ENCODE results near the gene HSD17B14. TPM values are rescaled to one million over a fixed set of nuclear protein-coding genes. Genes with fewer than 3 reads are reported as not detected.
A peak's percentile ranks its signal among the peaks of the same experiment; 100 is the strongest.

Gene HSD17B14
- total and polyA plus RNA-seq, 9 of the 15 experiments (the other 6 are each of a cell fraction or from before 2014, with no cell fraction given), result 0.16 TPM; not detected in 8

DNA sequence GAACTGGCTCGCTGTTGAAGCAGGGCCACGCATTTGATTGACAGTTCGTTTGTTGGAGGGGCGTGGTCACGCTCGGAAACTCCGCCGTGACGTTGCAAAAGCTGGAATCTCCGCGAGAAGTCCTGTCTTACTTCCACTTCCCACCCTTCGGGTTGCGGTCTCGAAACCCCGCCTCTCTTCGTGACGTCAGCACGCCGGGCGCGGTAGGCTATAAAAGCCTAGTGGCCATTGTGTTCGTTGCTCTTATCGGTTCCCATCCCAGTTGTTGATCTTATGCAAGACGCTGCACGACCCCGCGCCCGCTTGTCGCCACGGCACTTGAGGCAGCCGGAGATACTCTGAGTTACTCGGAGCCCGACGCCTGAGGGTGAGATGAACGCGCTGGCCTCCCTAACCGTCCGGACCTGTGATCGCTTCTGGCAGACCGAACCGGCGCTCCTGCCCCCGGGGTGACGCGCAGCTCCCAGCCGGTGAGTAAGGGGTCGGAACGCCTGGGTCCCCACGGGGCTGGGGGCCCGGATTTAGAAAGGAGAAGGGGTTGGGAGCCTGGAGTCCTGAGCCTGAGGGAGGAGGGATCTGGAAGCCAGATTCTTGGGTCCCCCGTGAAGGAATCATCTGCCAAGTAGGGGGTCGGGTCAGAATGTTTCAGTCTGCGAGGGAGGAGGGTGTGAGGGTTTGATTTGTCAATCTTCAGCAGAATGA is 36.0 kb upstream of the HSD17B14 start, which contains the start of gene PPP1R15A:
Gene PPP1R15A, plus strand, starts transcription at position 240 of the 702 bp plus-strand sequence. CDS start 813 bp downstream, outside the sequence.
- H3K79me2 ChIP-seq (ENCODE audit: control insufficient read depth, insufficient read depth, low read length), result peaks cover 49% of the 10 kb centered on the region
- in situ Hi-C loops (cut with MboI) (loop anchor here (10.0 kb wide), 1 partner anchor 92 kb away; the partner anchor contains the start of gene FTL), intact Hi-C loops (cut with micrococcal nuclease) (loop anchor here (2.0 kb wide), 1 partner anchor 28 kb away; the partner anchor contains the start of gene NUCB1)
- no peaks in the 10 kb centered on the region for H3K9me3 ChIP-seq (replicated peaks; ENCODE audit: control insufficient read depth, insufficient read depth, low read depth, low read length)
- FAIRE-seq (peak; percentile 100), ATAC-seq (peak; percentile 52), DNase-seq (ENCODE audit: extremely low read depth in 1 of 4, low spot score in 3 of 4) (peak; percentile 90 to 99 (median 93))
- H3K9me1 ChIP-seq (ENCODE audit: control insufficient read depth, insufficient read depth, low read length), result no peaks in the 10 kb centered on the region
- peak within 1 kb of the TSS; percentile 94 for H3K27ac ChIP-seq (ENCODE audit: extremely low read depth, low read depth, low read length)
- H2AFZ ChIP-seq (ENCODE audit: low read depth, low read length), result peak within 1 kb of the TSS; percentile 73
- no peaks in the 10 kb centered on the region for H3K27me3 ChIP-seq (ENCODE audit: control insufficient read depth in 2 of 2, insufficient read depth in 2 of 2, low read length in 2 of 2)
- BruUV-seq (replicated peaks), result TSS peak; percentile 65
- H4K20me1 ChIP-seq (replicated peaks; ENCODE audit: control insufficient read depth, insufficient read depth, low read length), result peaks cover 37% of the 10 kb centered on the region
- WGBS (ENCODE audit: insufficient coverage, low coverage, missing lambda C conversion rate), result 1% methylated on average over 47 of the region's 53 CpGs
- H3K4me3 ChIP-seq, result peak within 1 kb of the TSS; percentile 87
- H3K4me1 ChIP-seq (replicated peaks in 1 of 2; ENCODE audit: control insufficient read depth in 2 of 2, insufficient read depth in 2 of 2, low read length in 2 of 2), result peaks cover 23 to 42% of the 10 kb centered on the region in 2 experiments
- POLR2A ChIA-PET, result interaction anchor here (0.6 to 12.2 kb wide), 34 partner anchors 8 to 658 kb away, joined by 3 to 439 read pairs (median 4); partner anchors contain the start of genes BAX, BCAT2, FTL and NUCB1
- CTCF ChIA-PET (ENCODE audit: low intra/inter-chr PET ratio), result interaction anchor here (0.5 to 1.1 kb wide), 2 partner anchors 36 to 93 kb away, joined by 3 read pairs; partner anchors contain the start of genes FTL and HSD17B14
- H3K9ac ChIP-seq (ENCODE audit: insufficient read depth in 1 of 2, low read depth in 2 of 2, low read length in 2 of 2), result peak within 1 kb of the TSS; percentile 92 to 93
- peaks cover 35% of the 10 kb centered on the region for H3K36me3 ChIP-seq (ENCODE audit: control insufficient read depth, insufficient read depth, low read length)
- peak within 1 kb of the TSS; percentile 95 for H3K4me2 ChIP-seq (ENCODE audit: insufficient read depth, low read length)
- TF ChIP-seq TEAD4 (IDR thresholded peaks at IDR 0.05; ENCODE audit: low read length) (peak; percentile 76), TEAD4 (CRISPR knock-in tag; IDR thresholded peaks at IDR 0.05; ENCODE audit: borderline replicate concordance) (no peak), NR2C1 (IDR thresholded peaks at IDR 0.05) (no peak), NR2C1 (tag; IDR thresholded peaks at IDR 0.05) (no peak), KHSRP (IDR thresholded peaks at IDR 0.05) (peak; percentile 59; the same call in 1 of the 2 replicates)
- TF ChIP-seq, protein P1, sequence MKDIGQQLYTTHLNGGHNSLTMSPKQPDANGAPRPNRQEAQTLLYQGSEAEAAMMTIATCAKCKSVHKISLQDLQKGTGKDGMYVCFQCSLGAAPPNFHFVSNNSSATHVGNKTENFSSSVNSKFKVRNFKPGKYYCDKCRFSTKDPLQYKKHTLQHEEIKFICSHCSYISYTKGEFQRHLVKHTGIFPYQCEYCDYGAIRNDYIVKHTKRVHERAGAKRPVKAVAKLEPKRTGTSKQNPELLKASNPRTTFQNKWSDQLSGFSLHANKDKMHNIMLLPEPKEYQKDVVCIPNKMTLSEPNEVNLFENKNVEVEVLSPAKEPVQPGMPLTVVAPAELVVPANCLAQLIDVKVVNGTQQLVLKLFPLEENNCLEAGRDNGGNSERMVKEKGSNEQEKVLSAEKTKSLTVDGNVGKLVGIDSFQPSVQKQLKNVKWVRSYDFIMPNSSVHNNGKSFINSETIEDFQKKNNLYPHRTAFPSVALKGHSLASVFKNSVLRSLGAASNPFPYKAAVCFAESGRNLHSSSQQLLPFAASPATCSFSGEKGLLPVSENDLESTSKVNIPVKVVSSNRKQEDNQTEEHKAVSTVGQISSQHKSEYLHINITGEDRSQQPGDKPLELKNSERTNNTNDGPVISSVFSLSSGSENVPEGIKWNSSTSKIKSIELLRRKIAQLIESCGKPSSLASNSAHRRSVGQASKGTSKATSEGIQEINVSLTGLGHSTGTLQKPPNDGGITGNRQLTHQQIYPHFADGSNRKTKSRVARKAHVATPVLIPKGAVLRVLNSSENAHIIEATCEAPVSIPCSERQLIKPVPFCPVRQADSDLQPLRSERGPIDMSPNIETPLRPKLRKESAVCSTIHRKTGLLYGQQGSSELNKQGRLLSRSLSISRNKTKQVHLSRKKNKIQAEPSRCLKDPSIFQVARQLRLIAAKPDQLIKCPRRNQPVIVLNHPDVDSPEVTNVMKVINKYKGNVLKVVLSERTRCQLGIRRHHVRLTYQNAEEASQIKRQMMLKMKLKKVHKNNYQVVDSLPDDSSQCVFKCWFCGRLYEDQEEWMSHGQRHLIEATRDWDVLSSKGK (CRISPR knock-in tag; IDR thresholded peaks at IDR 0.05), result no peak
- TF ChIP-seq, protein P2, sequence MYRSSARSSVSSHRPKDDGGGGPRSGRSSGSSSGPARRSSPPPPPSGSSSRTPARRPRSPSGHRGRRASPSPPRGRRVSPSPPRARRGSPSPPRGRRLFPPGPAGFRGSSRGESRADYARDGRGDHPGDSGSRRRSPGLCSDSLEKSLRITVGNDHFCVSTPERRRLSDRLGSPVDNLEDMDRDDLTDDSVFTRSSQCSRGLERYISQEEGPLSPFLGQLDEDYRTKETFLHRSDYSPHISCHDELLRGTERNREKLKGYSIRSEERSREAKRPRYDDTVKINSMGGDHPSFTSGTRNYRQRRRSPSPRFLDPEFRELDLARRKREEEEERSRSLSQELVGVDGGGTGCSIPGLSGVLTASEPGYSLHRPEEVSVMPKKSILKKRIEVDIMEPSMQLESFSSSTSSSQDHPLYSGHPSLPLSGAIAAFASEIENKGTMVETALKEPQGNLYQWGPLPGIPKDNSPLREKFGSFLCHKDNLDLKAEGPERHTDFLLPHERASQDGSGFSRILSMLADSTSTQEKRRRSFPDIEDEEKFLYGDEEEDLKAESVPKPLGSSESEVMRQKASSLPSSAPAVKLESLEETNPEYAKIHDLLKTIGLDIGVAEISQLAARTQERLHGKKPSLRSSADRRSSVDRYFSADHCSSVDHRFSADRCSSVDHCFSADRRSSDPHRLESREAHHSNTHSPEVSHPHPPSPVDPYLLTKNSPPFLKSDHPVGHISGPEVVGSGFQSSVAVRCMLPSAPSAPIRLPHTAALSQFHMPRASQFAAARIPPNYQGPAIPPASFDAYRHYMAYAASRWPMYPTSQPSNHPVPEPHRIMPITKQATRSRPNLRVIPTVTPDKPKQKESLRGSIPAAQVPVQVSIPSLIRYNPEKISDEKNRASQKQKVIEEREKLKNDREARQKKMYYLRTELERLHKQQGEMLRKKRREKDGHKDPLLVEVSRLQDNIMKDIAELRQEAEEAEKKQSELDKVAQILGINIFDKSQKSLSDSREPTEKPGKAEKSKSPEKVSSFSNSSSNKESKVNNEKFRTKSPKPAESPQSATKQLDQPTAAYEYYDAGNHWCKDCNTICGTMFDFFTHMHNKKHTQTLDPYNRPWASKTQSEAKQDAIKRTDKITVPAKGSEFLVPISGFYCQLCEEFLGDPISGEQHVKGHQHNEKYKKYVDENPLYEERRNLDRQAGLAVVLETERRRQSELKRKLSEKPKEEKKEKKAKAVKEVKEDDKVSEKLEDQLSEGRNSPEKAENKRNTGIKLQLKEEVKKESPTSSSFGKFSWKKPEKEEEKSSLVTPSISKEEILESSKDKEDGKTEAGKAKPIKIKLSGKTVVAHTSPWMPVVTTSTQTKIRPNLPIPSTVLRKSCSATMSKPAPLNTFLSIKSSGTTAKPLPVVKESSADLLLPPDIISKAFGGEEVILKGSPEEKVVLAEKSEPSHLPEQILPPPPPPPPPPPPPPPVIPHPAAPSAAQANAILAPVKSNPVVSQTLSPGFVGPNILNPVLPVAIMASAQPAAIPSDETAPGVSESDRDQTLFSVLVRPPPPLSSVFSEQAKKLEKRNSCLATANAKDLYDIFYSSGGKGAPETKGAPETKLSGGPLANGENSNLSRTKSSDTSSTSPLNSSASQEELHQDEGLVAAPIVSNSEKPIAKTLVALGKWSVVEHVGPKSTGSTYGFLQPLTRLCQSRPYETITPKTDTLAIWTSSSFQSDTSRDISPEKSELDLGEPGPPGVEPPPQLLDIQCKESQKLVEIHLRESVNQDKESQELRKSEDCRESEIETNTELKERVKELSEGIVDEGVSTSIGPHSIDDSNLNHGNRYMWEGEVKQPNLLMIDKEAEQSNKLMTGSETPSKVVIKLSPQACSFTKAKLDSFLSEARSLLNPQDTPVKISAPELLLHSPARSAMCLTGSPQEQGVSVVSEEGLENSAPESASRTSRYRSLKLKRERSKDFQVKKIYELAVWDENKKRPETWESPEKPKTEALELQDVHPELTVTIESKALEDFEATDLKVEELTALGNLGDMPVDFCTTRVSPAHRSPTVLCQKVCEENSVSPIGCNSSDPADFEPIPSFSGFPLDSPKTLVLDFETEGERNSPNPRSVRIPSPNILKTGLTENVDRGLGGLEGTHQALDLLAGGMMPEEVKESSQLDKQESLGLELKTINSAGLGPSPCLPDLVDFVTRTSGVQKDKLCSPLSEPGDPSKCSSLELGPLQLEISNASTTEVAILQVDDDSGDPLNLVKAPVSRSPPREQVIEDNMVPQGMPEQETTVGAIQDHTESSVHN (IDR thresholded peaks at IDR 0.05; ENCODE audit: borderline replicate concordance in 1 of 2, low read depth in 1 of 2), result no peak
- TF ChIP-seq, protein P3, sequence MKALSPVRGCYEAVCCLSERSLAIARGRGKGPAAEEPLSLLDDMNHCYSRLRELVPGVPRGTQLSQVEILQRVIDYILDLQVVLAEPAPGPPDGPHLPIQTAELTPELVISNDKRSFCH (CRISPR knock-in tag; IDR thresholded peaks at IDR 0.05), result no peak
- TF ChIP-seq, protein P3 (tag; IDR thresholded peaks at IDR 0.05), result peak; percentile 79

Measured in K562 (cell line).